Stimulated activated naive CD8-positive, alpha-beta T cell treated with anti-CD3 and anti-CD28 coated beads, Interleukin-15, amount 100 ng/mL, for 72 hours (primary cell): ENCODE data around the gene TSPEAR.
"Not testable (repeated sequence)": the region's sequence is repeated elsewhere in the genome, so short reads cannot be mapped to it uniquely, and the experiment has no call there.

Experiments
- ATAC-seq: fragments of 150-1000 bp; cut with Tn5 transposase; 2 replicates; pipeline ENCODE4 v1.10.0; 2021; ENCODE audit warnings: mild to moderate bottlenecking, moderate library complexity
- DNase-seq, 2 donors: peaks; one replicate each; pipeline ENCODE4 v3.0.0; 2021 to 2022
- H3K27ac Mint-ChIP-seq, 2 donors: one replicate each; pipeline ENCODE4 v1.8.0; 2022; ENCODE audit warnings: mild to moderate bottlenecking in 2 of 2, mixed read lengths in 2 of 2, moderate library complexity in 2 of 2
- H3K27me3 Mint-ChIP-seq: one replicate; pipeline ENCODE4 v1.8.0; 2022; ENCODE audit warnings: mixed read lengths
- H3K4me1 Mint-ChIP-seq: one replicate; pipeline ENCODE4 v1.8.0; 2022; ENCODE audit warnings: mild to moderate bottlenecking, mixed read lengths
- H3K4me3 Mint-ChIP-seq, 2 donors: one replicate each; pipeline ENCODE4 v1.8.0; 2022; ENCODE audit warnings: mild to moderate bottlenecking in 2 of 2, mixed read lengths in 2 of 2, moderate library complexity in 1 of 2
- H3K9me3 Mint-ChIP-seq, 2 donors: one replicate each; pipeline ENCODE4 v1.8.0; 2022; ENCODE audit warnings: mixed read lengths in 2 of 2

Gene TSPEAR

GRCh38 chr21:44614961-44615391, 96.4 kb downstream of the TSPEAR start:
- Mint-ChIP-seq H3K4me3 (no peak overlapping the region), H3K9me3 (peaks cover 24 to 48% of the 10 kb centered on the region in 2 donors), H3K27me3 (no peaks in the 10 kb centered on the region), H3K4me1 (peaks cover 39% of the 10 kb centered on the region), H3K27ac (no peak overlapping the region)
- no peak for ATAC-seq
- no peak for DNase-seq

GRCh38 chr21:44614161-44614631, 97.2 kb downstream of the TSPEAR start:
- DNase-seq, result no peak
- Mint-ChIP-seq H3K27me3 (no peaks in the 10 kb centered on the region), H3K4me3 (no peak overlapping the region), H3K4me1 (peaks cover 34% of the 10 kb centered on the region), H3K9me3 (peaks cover 24 to 48% of the 10 kb centered on the region in 2 donors), H3K27ac (peak overlapping the region in 1 of 2 donors; percentile 67)
- ATAC-seq, result no peak

DNA sequence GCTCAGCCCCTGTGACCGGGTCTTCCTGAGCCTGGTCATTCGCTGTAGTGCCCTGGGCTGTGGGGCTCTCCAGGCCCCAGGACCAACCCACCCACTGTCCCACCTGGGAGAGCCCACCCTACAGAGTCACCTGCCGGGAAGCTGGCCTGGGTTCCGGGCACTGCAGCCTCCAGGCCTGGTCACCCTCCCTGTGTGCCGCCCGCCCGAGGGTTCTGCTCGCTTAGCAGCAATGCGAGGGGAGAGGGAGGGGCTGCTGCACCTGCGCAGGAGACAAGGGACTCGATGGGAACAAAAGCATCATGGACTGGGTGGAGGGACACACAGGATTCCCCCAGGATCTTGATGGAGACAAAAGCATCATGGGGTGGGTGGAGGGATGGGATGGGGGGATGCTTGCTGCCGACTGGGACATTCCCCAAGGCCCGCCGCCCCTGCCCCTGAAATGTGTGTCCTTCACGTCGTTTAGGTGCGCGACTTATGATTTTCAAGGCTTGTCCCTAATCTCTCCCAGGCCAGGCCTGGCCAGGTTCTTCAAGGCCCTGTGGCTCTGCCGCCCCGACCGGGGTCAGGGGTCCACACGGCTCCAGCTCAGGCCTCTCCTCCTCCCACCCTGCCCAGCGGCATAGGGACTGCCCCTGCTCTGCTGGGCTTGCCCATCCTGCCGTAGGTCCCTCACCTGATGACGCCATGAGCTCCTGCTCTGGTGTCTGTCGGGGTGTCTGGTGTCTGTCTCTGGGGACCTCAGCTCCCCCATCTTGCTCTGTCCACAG, 97.8 kb downstream of the TSPEAR start:
- peaks cover 28% of the 10 kb centered on the region for H3K4me1 Mint-ChIP-seq
- H3K4me3 Mint-ChIP-seq, result no peak overlapping the region
- H3K27me3 Mint-ChIP-seq, result no peaks in the 10 kb centered on the region
- ATAC-seq, result no peak
- no peak overlapping the region for H3K27ac Mint-ChIP-seq
- H3K9me3 Mint-ChIP-seq, result peaks cover 23 to 48% of the 10 kb centered on the region in 2 donors
- no peak for DNase-seq

GRCh38 chr21:44612669-44613229, 98.6 kb downstream of the TSPEAR start:
- no peaks in the 10 kb centered on the region for H3K27me3 Mint-ChIP-seq
- ATAC-seq (no peak), DNase-seq (no peak)
- H3K4me1 Mint-ChIP-seq, result peaks cover 21% of the 10 kb centered on the region
- H3K4me3 Mint-ChIP-seq, result no peak overlapping the region
- H3K27ac Mint-ChIP-seq, result no peak overlapping the region
- peaks cover 23 to 41% of the 10 kb centered on the region in 2 donors for H3K9me3 Mint-ChIP-seq

DNA sequence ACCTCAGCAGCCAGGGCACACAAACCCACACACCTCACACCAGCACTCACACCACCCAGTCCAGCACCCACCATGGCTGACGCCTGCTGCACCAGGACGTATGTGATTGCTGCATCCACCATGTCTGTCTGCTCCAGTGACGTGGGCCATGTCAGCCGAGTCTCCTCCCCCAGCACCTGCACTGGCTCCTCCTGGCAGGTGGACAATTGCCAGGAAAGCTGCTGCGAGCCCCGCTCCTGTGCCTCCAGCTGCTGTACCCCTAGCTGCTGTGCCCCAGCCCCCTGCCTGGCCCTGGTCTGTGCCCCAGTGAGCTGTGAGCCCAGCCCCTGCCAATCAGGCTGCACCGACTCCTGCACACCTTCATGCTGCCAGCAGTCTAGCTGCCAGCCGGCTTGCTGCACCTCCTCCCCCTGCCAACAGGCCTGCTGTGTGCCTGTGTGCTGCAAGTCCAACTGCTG, 99.3 kb downstream of the TSPEAR start, which contains the start of gene KRTAP10-8:
Gene KRTAP10-8, plus strand, starts transcription at position 51 of the 458 bp plus-strand sequence. Its CDS starts 22 bp downstream, at position 73.
- Mint-ChIP-seq H3K4me1 (peaks cover 16% of the 10 kb centered on the region), H3K4me3 (no peak within 1 kb of the TSS), H3K27me3 (no peaks in the 10 kb centered on the region), H3K27ac (peak within 1 kb of the TSS in 1 of 2 donors; percentile 75), H3K9me3 (peaks cover 23 to 41% of the 10 kb centered on the region in 2 donors)
- DNase-seq (no peak), ATAC-seq (no peak)

GRCh38 chr21:44611551-44611950, 99.8 kb downstream of the TSPEAR start:
- H3K4me1 Mint-ChIP-seq, result peaks cover 11% of the 10 kb centered on the region
- no peak for DNase-seq
- H3K27me3 Mint-ChIP-seq, result no peaks in the 10 kb centered on the region
- H3K27ac Mint-ChIP-seq, result no peak overlapping the region
- H3K9me3 Mint-ChIP-seq, result peaks cover 23 to 45% of the 10 kb centered on the region in 2 donors
- ATAC-seq, result no peak
- H3K4me3 Mint-ChIP-seq, result no peak overlapping the region

- not testable (repeated sequence) for H3K27ac Mint-ChIP-seq, ATAC-seq, DNase-seq, H3K4me3 Mint-ChIP-seq, H3K4me1 Mint-ChIP-seq, H3K27me3 Mint-ChIP-seq
- H3K9me3 Mint-ChIP-seq, result peaks cover 23 to 48% of the 10 kb centered on the region in 2 donors
Observed at GRCh38 chr21:44610157-44610843, 101.1 kb downstream of the TSPEAR start.

GRCh38 chr21:44609193-44609592, 102.2 kb downstream of the TSPEAR start:
- no peak for DNase-seq
- no peak overlapping the region for H3K27ac Mint-ChIP-seq
- ATAC-seq, result no peak
- peaks cover 32 to 54% of the 10 kb centered on the region in 2 donors for H3K9me3 Mint-ChIP-seq
- no peaks in the 10 kb centered on the region for H3K27me3 Mint-ChIP-seq
- H3K4me3 Mint-ChIP-seq, result no peak overlapping the region
- no peaks in the 10 kb centered on the region for H3K4me1 Mint-ChIP-seq

DNA sequence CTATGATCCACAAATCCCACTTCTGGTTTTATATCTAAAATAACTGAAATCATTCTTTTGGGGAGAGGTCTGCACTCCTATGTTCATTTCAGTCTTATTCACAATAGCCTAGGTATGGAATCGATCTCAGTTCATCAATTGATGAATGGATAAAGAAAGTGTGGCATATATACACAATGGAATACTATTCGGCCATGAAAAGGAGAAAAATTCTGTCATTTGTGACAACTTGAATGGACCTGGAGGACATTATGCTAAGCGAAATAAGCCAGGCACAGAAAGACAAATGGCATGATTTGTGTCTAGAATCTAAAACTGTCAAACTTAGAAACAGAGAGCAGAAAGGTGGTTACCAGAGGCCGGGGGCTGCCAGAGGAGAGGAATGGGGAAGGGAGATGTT, 104.9 kb downstream of the TSPEAR start:
- no peaks in the 10 kb centered on the region for H3K4me1 Mint-ChIP-seq
- no peak overlapping the region for H3K27ac Mint-ChIP-seq
- no peak overlapping the region for H3K4me3 Mint-ChIP-seq
- ATAC-seq, result no peak
- H3K27me3 Mint-ChIP-seq, result no peaks in the 10 kb centered on the region
- no peak for DNase-seq
- peaks cover 32 to 48% of the 10 kb centered on the region in 2 donors for H3K9me3 Mint-ChIP-seq

GRCh38 chr21:44603911-44604310, 107.5 kb downstream of the TSPEAR start:
- Mint-ChIP-seq H3K4me1 (no peaks in the 10 kb centered on the region), H3K4me3 (no peak overlapping the region), H3K27ac (peak overlapping the region in 1 of 2 donors; percentile 25), H3K27me3 (no peaks in the 10 kb centered on the region), H3K9me3 (peaks cover 12 to 22% of the 10 kb centered on the region in 2 donors)
- DNase-seq (no peak), ATAC-seq (no peak)

DNA sequence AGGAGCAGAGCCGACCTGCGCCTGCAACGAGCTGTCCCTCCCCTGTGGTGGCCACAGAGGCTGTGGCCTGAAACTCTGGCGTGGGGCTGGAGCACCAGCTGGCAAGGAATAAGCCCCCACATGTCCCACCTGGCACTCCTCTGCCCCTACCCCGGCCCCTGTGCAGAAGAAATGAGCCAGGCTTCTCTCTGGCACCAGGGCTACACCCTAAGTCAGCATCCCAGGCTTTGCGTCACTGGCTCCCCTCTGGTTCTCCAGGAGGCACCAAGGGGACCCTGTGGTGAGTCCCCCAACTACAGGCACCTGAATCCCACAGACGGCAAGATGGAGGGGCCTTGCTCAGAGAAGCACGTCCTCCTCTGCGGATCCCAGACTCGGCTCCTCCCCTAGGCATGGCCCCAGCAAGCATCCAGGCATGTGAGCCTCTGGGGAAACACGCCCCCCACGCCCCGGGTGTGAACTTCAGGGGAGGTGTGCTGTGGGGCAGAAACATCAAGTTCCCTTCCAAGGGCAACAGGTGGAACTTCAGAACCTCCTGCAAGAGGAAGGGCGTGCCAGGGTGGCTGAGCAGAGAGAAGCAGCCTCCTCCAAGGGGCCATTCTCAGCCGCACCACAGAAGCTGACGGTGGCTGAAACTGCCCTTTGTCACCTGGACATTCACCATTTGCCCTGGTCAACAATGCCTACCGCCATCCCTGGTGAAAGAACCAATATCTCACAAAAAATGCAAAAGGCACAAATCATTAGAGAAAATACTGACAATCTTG, 108.1 kb downstream of the TSPEAR start:
- DNase-seq, result no peak
- no peak for ATAC-seq
- H3K27ac Mint-ChIP-seq, result no peak overlapping the region
- no peak overlapping the region for H3K4me3 Mint-ChIP-seq
- H3K4me1 Mint-ChIP-seq, result no peaks in the 10 kb centered on the region
- H3K9me3 Mint-ChIP-seq, result peaks cover 15 to 19% of the 10 kb centered on the region in 2 donors
- H3K27me3 Mint-ChIP-seq, result no peaks in the 10 kb centered on the region

DNA sequence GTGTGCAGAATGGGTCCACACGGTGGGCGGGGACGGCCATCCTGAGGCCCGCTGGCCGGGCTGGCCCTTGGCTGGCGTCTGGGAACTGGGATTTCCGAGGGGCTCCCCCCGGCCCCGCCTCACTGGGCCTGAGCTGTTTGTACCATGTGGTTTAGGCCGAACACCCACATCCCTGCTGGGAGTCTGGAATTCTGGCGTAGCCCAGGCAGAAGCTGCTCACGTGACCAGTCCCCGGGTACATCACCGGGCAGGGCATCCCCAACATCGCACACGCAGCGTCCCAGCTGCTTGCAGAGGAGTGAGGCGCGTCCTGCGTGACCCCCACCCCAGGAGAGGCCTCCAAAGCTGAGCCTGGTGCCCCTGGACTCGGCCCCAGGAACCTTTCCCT, 108.9 kb downstream of the TSPEAR start:
- no peaks in the 10 kb centered on the region for H3K27me3 Mint-ChIP-seq
- DNase-seq, result no peak
- no peaks in the 10 kb centered on the region for H3K4me1 Mint-ChIP-seq
- H3K27ac Mint-ChIP-seq, result no peak overlapping the region
- H3K4me3 Mint-ChIP-seq, result no peak overlapping the region
- no peak for ATAC-seq
- peaks cover 19 to 20% of the 10 kb centered on the region in 2 donors for H3K9me3 Mint-ChIP-seq

GRCh38 chr21:44601596-44602462, 109.5 kb downstream of the TSPEAR start:
- Mint-ChIP-seq H3K27me3 (no peaks in the 10 kb centered on the region), H3K4me3 (no peak overlapping the region), H3K27ac (no peak overlapping the region), H3K4me1 (no peaks in the 10 kb centered on the region), H3K9me3 (peaks cover 18 to 20% of the 10 kb centered on the region in 2 donors)
- no peak for ATAC-seq
- no peak for DNase-seq

DNA sequence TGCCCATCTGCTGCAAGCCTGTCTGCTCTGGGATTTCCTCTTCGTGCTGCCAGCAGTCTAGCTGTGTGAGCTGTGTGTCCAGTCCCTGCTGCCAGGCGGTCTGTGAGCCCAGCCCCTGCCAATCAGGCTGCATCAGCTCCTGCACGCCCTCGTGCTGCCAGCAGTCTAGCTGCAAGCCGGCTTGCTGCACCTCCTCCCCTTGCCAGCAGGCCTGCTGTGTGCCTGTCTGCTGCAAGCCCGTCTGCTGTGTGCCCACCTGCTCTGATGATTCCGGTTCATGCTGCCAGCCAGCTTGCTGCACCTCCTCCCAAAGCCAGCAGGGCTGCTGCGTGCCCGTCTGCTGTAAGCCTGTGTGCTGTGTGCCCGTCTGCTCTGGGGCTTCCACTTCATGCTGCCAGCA, 110.3 kb downstream of the TSPEAR start:
- not testable (repeated sequence) for ATAC-seq, H3K4me1 Mint-ChIP-seq, H3K4me3 Mint-ChIP-seq, H3K27me3 Mint-ChIP-seq, H3K27ac Mint-ChIP-seq, DNase-seq
- H3K9me3 Mint-ChIP-seq, result peaks cover 12 to 20% of the 10 kb centered on the region in 2 donors
